Activated CD8-positive, alpha-beta memory T cell treated with anti-CD3 and anti-CD28 coated beads for 1 hour (primary cell): ENCODE data around the gene PTPRG.

Experiments
- DNase-seq, 2 donors: peaks; one replicate each; pipeline ENCODE4 v3.0.0-alpha.2; 2020; ENCODE audit warnings: low read depth in 1 of 2; ENCODE audit errors: extremely low read depth in 1 of 2

The PTPRG gene

DNA sequence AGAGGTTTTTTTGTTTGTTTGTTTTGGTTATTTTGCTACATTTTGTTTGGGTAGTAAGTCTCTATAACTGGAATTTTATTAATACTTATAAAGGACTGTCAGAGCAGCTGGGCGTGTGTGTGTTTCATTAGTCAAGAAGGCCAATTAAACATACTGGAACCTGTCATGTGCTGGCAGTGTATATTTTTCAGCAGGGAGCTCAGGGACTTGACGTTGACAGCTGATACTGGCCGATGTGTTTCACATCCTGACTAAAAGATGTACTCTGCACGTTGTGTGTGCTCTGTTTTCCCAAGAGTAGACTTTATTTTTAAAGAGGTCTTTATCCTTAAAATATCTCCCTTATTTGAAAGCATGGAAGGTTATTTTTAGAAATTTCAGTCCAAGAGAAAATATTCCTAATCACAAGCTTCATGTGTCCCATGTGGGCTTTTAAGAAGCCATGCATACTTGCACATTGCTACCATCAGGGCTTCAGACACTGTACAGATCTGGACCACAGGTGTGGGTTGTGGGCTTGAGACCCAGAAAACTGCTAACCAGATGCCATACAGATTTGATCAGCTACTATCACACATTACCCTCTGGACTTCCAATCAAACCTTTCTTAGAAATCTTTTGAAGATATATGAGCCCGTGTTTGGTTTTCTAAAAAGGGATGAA, 676.0 kb downstream of the PTPRG start:
- no peak for DNase-seq

DNA sequence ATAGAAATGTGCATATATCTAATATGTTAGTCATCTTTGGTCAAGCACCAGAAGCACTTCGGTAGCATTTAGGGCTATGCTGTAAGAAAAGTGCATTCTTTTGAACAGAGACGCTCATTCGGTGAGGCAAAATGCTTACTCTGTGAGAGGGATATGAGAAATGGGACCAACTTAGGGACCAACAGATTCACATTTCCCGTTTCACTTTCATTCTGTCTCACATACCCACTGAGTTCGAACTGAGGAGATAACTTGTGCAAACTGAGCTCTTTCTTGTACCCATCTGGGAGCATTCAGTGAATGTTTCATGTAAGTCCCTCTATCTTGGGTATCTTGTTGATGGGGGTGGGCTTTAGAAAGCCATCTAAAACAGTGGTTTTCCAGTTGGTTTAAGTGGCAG, 676.6 kb downstream of the PTPRG start:
- DNase-seq = no peak

DNA sequence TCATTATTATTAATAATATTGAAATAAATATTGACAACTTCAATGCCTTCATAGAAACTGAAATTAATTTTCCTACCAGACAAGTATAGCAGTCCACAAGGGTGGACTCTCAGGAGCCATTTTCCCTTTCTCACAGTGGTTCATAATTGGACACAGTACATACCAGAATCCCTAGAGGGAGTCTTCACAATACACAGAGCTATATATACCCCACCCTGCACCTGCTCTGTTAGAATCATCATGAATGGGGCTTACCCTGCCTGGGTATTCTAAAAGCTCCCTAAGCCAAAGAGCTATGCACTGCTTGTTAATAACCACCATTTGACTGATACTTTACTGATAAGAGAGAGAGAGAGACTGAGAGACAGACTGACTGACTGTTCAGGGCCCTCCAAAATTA, 677.1 kb downstream of the PTPRG start:
- no peak for DNase-seq

DNA sequence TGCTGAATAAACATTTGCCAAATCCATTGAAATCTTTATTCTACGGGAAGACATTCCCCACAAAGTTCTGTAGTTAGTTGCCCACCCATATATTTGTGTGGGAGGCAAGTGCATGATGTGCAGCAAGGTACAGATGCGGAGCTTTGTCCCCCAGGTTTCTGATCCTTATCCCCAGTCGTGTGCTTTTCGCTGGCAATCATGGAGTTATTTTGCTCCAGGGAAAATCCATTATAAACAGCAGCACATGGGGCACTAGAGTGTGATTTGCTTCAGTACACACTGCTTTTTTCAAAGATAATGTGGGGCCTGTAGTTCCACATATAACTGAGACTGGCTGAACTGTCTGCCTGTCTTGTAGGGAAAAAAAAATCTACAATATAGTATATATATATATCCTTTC, 679.9 kb downstream of the PTPRG start:
- no peak for DNase-seq

DNA sequence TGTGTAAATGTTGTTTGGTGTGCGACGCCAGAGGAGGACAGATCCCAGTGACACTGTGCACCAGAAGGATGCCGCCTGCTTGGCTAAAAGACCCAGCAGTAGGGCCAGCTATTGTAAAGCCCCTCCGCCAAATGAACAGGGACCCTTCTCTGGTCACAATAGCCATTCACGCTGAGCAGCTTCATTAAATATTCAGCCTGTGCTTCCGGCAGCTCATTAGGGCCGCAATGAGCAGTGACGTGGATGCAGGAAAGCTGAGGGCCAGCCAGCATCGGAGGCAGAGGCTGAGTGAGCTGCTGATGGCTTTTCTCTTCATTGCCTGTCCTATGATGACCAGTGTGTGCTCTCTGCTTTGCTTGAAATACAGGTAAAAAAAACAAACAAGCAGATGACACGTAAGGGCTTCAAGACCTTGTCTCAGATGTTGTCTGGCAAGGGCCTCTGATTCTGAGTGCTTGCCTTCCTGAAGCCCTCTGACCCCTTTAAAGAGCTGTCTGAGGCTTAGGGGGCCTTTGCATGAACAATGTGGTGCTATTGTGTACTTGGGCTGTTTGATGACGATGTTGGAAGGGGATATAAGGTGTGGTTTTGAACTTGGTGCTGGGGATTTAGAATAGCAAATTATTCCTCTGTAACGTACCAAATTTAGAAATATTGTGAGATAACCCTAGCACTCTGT, 681.6 kb downstream of the PTPRG start:
- DNase-seq = no peak

DNA sequence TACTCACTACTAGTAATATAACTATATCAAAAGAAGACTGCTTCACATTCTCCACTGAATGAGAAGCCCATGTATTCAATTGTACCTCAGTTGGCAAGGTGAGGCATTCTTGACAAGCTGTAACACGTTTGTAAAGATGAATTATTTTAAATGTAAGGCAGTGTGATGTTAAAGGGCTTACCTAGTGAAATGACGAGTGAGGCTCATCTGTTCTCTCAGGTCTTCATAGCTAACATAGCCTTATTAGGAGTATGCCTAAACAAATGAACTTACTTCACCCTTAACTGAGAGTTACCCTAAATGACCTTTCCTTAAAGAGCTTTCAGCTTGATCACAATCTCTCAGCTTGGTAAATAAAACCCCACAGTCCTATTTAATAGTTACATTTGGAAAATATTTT, 684.7 kb downstream of the PTPRG start:
- DNase-seq = no peak

DNA sequence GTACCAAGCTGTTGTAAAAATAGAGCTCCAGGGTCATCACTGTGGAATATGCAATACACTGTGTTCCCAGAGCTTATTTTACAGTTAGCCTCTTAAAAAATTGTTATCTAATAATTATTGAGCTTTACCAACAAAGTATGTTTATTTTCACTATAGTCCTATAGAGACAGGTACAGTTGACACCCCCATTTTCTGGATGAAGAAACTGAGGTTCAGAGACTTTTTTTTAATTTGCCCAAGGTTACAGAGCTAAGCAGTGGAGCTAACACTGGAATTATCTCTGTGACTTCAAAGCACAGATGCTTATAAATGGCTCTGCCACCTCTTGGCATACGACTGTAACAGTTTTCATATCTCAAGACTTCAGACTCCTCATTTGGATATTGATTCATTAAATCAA, 685.6 kb downstream of the PTPRG start:
- no peak for DNase-seq

DNA sequence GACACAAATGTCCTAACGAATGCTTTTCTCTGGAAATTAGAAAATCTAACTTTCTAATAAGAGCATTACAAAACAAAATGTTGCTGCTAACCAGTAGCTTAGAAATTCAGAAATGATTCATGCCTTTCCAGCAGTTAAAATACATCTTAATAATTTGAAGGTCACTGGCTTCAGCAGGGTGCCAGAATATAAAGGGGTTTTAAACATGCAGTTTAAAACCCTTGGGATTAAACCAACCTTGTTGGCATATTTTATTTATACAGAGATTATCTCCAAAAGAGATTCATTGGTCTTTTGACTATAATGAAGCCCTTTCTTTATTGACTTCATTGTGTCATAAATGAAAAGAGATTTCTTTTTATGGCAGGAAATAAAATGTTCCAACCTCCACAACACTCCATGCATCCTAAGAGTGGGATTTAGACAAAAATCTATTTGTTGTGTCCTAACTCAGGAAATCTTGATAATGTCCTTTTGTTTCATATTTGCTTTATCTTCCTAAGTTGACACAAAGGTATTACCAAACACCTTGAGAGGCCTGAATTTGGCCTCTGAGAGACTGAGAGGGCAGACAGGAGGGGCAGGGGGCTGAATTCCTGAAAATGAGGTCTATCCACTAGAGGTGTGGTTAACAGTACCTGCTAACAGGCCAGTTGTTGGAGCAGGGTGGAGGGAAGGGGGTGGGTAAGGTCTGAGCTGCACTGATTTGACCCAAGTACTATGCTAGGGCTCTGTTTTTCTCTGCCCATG, 687.5 kb downstream of the PTPRG start:
- DNase-seq = no peak

DNA sequence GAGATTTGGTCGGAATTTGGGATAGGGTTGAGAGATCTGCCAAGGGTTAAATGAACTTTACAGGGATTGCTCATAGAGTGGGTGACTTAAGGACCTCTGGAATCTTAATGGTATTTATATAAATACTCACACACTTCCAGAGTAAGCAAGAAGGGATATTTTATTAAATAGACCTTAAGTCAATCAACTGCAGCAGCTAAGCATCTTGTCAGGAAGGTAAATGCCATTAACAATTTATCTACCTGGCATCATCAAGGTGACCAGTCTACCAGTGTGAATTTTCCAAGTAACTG, 688.1 kb downstream of the PTPRG start:
- no peak for DNase-seq

DNA sequence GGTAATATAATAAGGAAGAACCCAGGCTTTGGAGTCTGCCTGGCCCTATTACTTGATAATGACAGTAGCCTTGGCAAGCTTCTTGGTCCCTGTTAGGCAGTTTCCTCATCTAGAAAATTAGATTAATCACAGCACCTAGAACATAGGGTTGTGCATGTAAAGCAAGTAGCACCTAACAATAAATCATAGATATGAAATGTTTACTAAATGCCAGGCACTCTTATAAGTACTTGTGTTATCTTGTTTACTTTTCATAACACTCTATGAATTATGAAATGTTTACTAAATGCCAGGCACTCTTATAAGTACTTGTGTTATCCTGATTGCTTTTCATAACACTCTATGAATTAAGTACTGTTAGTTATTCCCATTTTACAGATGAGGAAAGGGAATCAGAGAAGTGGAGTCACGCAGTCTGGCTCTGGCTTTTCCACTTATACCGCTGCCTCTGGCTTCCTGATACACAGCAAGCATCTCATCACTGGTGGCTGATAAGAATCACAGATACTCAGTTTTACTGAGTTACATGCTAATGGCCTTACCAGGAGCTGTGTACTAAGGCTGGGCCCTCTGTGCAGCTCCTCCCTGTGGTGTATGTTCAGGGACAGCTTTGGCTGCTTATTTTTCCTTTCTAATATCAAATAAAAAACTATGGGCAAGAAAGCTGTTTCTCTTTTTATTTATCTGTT, 688.6 kb downstream of the PTPRG start:
- DNase-seq = no peak

DNA sequence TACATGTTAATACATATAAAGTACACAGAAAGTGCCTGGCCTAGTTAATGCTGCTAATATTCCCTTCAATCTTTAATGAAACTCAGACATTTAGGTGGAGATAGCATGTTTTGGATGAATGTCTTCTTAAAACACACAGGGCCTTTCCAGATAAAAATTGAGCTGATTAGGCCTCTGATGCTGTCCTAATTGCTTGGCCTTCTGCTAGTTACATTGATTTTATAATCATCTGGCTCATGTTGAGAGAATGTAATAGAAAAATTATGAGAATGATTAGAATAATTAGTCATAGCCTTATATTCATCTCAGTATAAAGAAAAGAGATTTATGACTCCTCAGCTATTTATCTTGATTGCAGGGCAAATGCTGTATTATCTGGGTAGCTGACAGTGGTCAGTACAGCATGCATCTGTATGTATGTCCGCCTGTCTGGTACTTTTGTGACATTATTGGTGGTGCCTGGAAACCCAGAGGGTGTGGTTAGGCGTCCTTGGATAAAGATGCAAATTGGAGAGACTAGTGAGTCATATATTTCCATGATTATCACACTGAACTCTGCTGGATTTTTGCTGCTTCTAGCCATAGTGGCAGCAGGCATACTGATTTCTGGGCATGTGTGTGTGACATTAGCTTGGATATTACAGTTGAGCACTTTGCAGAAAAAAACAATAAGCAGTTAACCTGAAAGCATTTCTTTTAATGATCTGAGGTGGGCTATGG, 691.2 kb downstream of the PTPRG start:
- no peak for DNase-seq

DNA sequence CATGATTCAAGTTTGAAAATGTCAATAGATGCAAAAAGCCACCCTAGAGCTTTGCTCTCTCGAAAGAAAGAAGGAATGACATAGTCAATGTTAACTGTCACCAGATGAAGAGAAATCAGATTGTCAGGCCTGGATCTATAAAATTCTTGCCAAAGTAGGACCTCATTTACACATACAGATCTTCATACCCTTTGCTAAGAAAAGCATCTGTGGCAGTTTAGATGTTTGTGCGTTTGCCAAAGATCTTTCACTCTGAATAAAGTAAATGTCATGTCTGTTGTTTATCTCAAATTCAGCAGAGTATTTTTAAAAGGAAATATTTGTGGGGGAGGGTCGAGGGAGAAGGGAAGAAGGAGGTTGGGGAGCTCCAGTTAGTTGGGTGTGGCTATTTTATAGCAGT, 692.6 kb downstream of the PTPRG start:
- DNase-seq = no peak

DNA sequence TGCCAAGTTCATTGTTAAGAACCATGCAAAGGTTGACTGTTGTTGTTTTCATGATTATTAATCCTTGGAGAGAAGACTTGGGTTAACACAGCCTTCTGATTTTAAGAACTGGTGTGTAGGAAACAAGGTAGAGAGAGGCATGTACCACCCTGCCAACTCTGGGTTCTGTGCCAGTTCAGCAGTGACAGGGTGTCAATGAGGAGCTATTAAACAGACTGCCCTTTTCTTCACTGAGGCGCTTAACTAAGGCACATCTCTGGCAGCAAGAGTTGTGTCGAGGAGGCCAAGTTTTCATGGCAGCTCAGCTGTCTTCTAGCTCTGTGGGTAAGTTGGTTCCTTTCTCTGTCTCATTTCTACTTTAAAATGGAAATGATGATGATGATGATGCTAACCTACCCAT, 694.4 kb downstream of the PTPRG start:
- DNase-seq = no peak

DNA sequence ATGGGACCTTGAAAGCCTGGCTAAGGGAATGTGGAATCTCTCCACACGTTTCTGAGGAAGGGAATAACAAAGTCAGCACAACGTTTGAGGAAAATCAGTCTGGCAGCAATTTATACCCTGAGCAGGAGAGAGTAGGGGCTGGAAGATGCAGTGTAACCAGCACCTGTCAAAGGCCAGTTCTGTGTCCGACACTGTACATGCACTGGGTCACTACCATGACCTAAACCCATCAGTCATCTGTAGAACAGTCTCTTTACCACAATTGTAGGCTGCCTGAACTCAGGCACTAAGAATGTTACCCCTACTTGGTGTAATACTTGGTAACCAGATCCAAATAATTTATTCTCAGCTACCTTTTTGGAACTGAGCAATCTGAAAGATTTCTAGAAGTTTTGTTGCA, 698.6 kb downstream of the PTPRG start:
- DNase-seq = no peak

DNA sequence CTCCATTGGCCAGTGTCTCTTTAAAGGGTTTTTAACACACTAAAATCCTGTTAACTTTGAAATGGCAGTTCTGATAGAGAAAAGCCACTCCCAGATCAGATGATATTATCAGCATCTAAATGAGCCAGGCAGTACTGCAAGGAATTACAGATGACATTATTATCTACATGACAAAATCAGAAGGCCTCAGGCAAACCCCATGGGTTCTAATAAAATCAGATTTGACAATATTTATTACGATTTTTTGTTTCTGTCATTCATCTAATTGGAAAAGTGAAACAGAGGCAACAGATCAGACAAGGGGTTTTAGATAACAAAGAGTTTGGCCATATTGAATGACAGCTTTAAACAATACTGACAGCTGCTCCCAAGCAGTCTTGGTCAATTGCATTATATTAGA, 699.3 kb downstream of the PTPRG start:
- DNase-seq = no peak

DNA sequence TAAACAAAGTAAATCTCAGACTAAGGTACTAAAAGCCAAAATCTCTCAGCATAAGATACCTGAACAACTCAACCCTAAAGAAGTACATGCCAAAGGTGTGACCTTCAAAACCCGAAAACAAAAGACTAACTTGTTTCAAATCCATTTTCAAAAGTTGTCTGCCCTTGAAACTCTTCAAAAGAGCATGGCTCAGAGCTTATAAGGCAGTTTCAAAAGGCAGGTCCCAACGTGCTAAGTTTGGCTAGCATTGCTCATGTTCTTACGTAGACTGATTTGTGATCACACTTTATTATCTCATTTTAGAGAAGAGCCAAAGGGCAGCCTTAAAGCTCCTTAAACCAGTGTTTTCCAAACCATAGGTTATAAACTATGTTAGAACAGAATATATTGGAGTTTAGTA, 699.8 kb downstream of the PTPRG start:
- DNase-seq = no peak

DNA sequence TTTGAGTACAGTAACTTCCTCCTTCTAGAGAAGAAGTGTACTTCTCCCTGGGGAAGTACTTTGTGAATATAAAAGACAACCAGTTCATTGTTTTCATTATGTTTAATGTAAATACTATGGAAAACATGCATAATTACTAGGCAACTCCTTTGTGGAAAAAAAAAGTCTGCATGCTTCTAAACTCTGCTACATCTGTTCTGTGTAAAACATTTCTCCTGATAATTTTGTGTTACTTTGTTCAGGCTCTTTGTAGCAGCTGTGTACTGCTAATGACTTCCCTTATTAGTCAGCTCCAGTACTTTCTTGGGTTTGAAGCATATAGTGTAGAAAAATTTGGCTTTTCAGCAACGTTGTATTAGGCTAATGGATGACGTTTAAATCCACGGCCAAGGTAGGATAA, 700.4 kb downstream of the PTPRG start:
- DNase-seq = no peak

DNA sequence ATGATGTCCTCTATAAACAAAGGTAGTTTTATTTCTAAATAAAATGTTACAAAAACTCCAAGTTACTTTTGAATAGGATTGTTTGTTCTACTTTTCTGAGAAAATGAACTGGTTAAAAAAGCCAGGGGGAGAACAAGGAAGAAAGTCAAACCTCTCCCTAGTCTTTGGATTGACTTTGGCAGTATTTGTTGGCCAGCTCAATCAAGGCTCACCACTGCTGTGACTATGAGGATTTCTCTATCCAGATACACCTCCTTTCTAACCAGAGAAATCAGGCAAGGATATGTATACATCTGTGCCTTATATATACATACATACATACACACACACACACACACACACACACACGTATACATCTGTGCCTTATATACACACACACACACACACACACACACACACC, 704.2 kb downstream of the PTPRG start:
- DNase-seq = no peak

DNA sequence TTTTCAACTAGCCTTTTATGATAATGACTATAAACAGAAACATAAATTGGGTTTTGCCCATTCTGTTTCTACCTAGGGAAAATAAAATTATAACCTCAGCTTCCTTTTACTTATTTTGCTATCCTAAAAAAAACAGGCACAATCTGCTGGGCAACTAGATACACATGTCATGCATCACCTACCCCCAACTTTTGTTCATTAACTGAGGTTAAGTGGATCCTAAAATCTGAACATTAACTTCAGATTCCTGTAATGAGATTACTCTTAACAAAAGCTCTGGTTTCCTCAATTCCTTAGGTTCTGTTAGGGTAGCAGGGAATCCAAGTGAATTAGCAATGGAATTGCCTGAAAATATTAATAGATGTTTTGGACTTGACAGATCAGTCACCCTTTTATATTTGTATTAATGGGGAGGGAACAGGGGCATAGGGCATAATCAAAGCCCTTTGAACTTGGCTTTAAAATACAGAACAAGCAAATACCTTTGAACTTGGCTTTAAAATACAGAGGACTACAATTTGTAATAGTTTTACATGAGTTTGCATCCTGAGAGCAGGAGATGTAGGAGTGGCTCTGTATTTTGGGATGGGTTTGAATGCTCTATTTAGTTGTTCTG, 705.4 kb downstream of the PTPRG start:
- DNase-seq = no peak

DNA sequence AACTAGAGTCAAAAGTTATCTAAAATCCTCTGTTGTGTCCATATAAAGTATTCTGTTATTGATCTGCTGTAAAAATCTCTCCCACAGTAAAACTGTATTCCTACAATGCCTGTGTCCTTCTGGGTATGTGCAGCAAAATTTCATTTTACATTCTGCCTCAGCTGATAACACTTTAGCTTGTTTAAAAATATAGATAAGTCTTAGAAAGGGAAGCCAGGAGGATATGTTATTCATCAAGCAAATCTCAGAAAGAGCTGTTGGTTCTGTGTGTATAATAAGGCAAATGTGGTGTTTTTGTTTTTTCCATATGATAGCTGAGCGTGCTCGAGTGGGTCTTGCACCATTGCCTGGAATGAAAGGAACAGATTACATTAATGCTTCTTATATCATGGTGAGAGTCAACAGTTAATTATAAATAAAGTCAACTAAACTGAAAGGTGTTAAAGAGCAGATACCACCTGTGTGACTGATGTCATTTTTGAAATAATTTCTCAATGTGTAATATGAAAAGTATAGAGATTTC, 715.3 kb downstream of the PTPRG start:
- no peak for DNase-seq

DNA sequence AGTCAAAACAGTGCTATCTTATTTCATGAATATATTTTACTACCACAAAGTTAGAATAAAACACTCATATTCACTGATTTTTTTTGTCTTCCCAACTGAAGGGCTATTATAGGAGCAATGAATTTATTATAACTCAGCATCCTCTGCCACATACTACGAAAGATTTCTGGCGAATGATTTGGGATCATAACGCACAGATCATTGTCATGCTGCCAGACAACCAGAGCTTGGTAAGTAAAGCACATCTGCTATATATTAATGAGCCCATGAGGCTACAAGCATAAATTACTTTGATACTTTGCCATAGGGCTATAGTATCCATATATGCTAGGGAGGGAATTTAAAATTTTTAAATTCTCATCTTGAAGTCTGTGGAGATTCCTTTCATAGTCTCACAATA, 716.1 kb downstream of the PTPRG start:
- DNase-seq = no peak
